ENCODE data around the gene DDX25.

Gene DDX25

GRCh38 chr11:125950696-125951651 is 46.7 kb downstream of the DDX25 start:
- no peak for DNase-seq (ENCODE audit: low read depth)

- DNase-seq (ENCODE audit: low read depth) = no peak
Observed at GRCh38 chr11:125951731-125952130, 47.4 kb downstream of the DDX25 start.

- no peak for DNase-seq (ENCODE audit: low read depth)
Observed at GRCh38 chr11:125952559-125952958, 48.3 kb downstream of the DDX25 start.

- DNase-seq (ENCODE audit: low read depth) = no peak
Observed at GRCh38 chr11:125952973-125953372, 48.7 kb downstream of the DDX25 start.

DNA sequence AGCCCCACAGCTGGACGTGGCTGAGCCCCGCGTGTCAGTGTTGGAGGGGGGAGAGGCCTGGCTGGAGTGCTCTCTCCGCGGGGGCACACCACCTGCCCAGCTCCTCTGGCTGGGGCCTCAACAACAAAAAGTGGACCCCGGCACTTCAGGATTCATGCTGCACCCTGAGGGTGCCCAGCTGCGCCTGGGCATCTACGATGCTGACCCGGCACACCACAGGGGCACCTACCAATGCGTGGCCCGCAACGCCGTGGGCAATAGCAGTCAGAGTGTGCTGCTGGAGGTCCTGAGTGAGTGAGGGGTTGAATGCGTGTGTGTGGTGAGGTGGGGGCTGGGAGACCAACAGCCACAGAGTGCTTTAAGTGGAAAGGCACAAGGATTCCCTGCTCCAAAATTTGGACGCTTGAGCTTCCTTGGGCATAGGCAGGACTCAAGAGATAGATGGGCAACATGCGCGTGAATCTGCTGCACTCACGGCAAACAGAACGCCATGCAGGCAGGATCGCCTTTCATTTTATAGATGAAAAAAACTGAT is 49.2 kb downstream of the DDX25 start:
- no peak for DNase-seq (ENCODE audit: low read depth)

GRCh38 chr11:125954123-125954944 is 50.0 kb downstream of the DDX25 start:
- no peak for DNase-seq (ENCODE audit: low read depth)

DNA sequence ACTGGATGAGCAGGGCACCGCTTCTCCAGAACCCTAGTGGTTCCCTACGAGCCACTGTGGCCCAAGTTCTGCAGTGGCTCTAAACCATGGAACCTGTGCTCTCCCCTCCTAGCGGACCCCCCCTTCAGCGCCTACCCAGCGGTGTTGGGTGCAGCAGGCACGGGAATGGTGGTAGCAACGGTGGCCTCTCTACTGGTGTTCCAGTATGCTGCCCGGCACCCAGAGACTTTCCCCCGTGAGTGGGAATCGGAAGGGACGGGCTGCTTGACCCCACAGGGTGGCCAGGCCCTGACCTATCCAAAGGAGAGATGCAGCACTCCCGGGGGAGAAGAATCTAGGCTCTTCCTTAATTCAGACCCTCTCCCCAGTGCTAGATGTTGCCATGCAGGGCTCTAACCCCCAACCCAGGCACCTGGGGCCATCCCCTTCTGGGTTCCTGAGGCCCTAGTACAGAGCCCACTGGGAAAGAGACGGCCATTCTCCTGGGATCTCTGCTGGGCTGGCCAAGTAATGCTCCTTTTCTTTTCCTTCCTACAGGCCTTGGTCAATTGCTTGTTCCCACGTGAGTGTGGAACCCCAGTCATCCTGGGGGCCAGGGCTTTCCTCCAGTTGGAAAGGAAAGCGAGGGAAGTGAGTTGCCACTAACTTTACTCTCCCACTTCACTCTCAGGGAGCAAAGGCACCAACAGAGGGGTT is 50.8 kb downstream of the DDX25 start:
- no peak for DNase-seq (ENCODE audit: low read depth)

GRCh38 chr11:125955856-125956255 is 51.5 kb downstream of the DDX25 start:
- DNase-seq (ENCODE audit: low read depth) = no peak

- DNase-seq (ENCODE audit: low read depth) = no peak
Observed at GRCh38 chr11:125956391-125957134, 52.3 kb downstream of the DDX25 start.

- DNase-seq (ENCODE audit: low read depth) = no peak
Observed at GRCh38 chr11:125957618-125958332, 53.5 kb downstream of the DDX25 start.

DNA sequence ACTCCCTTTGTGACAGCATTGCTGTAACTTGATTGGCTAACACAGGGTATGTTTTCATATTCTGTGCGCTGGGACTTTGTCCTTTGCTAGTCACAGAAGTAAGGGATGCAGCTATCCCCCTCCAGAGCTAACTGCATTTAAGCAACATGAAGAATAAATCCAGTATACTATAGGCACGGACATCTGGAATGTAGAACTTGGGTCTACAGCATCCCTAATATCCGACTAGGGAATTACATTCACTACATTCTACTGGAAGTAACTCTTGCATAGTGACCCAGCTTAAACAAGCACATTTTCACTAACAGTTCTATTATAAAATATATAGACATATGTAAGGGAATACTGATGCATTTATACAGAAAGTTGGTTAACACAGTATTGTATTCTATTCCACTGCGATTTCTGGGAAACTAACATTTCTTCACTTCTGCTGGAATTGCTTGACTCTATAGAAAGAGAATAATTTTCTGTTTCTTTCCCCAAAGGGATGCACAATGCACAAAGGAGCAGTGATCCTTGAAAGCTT is 54.6 kb downstream of the DDX25 start:
- DNase-seq (ENCODE audit: low read depth) = no peak

GRCh38 chr11:125959511-125959910 is 55.2 kb downstream of the DDX25 start:
- DNase-seq (ENCODE audit: low read depth) = no peak

- DNase-seq (ENCODE audit: low read depth) = no peak
Observed at GRCh38 chr11:125959931-125960330, 55.6 kb downstream of the DDX25 start.

DNA sequence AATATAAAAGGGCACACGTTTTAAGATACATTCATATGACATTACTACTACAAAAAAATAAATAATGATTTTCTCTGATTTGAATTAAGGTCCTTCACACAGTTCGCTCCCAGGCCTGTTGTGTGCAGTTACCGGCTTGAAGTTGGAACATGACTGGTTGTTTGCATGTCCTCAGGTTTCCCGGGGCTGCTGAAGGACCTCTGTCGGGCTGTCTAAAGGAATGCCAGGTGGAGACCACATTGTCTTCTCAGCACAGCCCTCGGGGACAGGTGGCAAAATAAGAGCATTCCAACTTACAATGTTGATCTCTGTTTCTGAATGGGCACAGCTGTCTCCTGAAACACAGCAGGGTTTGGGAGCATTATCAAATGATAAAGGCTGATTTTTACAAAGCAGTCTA is 56.5 kb downstream of the DDX25 start:
- DNase-seq (ENCODE audit: low read depth) = no peak

GRCh38 chr11:125967515-125967914 is 63.2 kb downstream of the DDX25 start:
- no peak for DNase-seq (ENCODE audit: low read depth)

GRCh38 chr11:125968354-125968753 is 64.0 kb downstream of the DDX25 start:
- DNase-seq (ENCODE audit: low read depth) = no peak

- DNase-seq (ENCODE audit: low read depth) = no peak
Observed at GRCh38 chr11:125971618-125972017, 67.3 kb downstream of the DDX25 start.

GRCh38 chr11:125974284-125974683 is 70.0 kb downstream of the DDX25 start:
- DNase-seq (ENCODE audit: low read depth) = no peak

GRCh38 chr11:125975634-125976033 is 71.3 kb downstream of the DDX25 start:
- no peak for DNase-seq (ENCODE audit: low read depth)

DNA sequence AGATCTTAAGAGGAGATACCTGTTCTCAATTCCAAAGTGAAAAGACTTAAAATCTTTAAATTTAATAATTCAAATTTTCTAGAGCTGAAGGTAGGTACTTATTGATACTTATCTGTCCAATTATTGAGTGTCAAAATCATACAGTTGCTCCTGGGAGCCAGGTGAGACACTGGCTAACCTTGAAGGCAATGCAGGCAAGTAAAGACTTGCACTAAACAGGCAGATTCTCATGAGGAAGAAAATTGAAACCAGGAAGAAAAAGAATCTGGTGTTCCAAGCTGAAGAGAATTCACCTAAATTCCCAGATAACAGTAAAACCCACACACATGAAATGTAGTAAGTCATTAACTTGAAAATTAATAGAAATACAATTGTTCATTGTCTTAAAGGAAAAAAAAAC is 71.8 kb downstream of the DDX25 start:
- no peak for DNase-seq (ENCODE audit: low read depth)
